Measurements from ENCODE around the gene DCDC2. TPM values are rescaled to one million over a fixed set of nuclear protein-coding genes. Genes with fewer than 3 reads are reported as not detected.

The DCDC2 gene
- total RNA-seq, 1 experiment from 2014 or later, result 45.1 TPM

GRCh38 chr6:24197892-24198291 lies 160.0 kb downstream of the DCDC2 start:
- Histone ChIP-seq H3K27me3 (replicated peaks; ENCODE audit: insufficient read depth, low read depth, low read length, poor library complexity) (no peaks in the 10 kb centered on the region), H3K4me1 (ENCODE audit: insufficient read depth, low read length, poor library complexity, severe bottlenecking) (no peaks in the 10 kb centered on the region), H3K36me3 (ENCODE audit: insufficient read depth, low read length, poor library complexity, severe bottlenecking) (no peaks in the 10 kb centered on the region), H3K4me3 (ENCODE audit: low read depth, low read length, poor library complexity, severe bottlenecking) (no peak overlapping the region), H3K9me3 (ENCODE audit: low read depth, low read length, poor library complexity, severe bottlenecking) (no peaks in the 10 kb centered on the region), H3K27ac (ENCODE audit: low read depth, low read length, poor library complexity, severe bottlenecking) (no peak overlapping the region)
- intact Hi-C loops (cut with micrococcal nuclease; ENCODE audit: unreplicated experiment), result no loop called here
- BruUV-seq (replicated peaks), result no TSS peak
- ChIA-PET POLR2A (ENCODE audit: low non-redundant PET) (no interaction called here), CTCF (no interaction called here)
- no peak for DNase-seq (ENCODE audit: low spot score)
- no peak for TF ChIP-seq EZH2 (IDR thresholded peaks at IDR 0.05; ENCODE audit: borderline replicate concordance, low read depth, low read length, poor library complexity, severe bottlenecking)
- no peak for TF ChIP-seq CTCF (conservative IDR thresholded peaks at IDR 0.05; ENCODE audit: low read depth, low read length)

GRCh38 chr6:24195836-24196597 lies 161.8 kb downstream of the DCDC2 start:
- intact Hi-C loops (cut with micrococcal nuclease; ENCODE audit: unreplicated experiment), result no loop called here
- BruUV-seq (replicated peaks), result no TSS peak
- H3K4me3 ChIP-seq (ENCODE audit: low read depth, low read length, poor library complexity, severe bottlenecking), result no peak overlapping the region

GRCh38 chr6:24194978-24195700 lies 162.7 kb downstream of the DCDC2 start:
- Histone ChIP-seq H3K4me1 (ENCODE audit: insufficient read depth, low read length, poor library complexity, severe bottlenecking) (no peaks in the 10 kb centered on the region), H3K9me3 (ENCODE audit: low read depth, low read length, poor library complexity, severe bottlenecking) (no peaks in the 10 kb centered on the region), H3K4me3 (ENCODE audit: low read depth, low read length, poor library complexity, severe bottlenecking) (no peak overlapping the region), H3K27me3 (replicated peaks; ENCODE audit: insufficient read depth, low read depth, low read length, poor library complexity) (no peaks in the 10 kb centered on the region), H3K27ac (ENCODE audit: low read depth, low read length, poor library complexity, severe bottlenecking) (no peak overlapping the region), H3K36me3 (ENCODE audit: insufficient read depth, low read length, poor library complexity, severe bottlenecking) (no peaks in the 10 kb centered on the region)
- no peak for TF ChIP-seq CTCF (conservative IDR thresholded peaks at IDR 0.05; ENCODE audit: low read depth, low read length)
- no peak for TF ChIP-seq EZH2 (IDR thresholded peaks at IDR 0.05; ENCODE audit: borderline replicate concordance, low read depth, low read length, poor library complexity, severe bottlenecking)
- CTCF ChIA-PET, result no interaction called here
- intact Hi-C loops (cut with micrococcal nuclease; ENCODE audit: unreplicated experiment), result no loop called here
- POLR2A ChIA-PET (ENCODE audit: low non-redundant PET), result no interaction called here
- DNase-seq (ENCODE audit: low spot score), result no peak
- no TSS peak for BruUV-seq (replicated peaks)

More at GRCh38 chr6:24195836-24196597, 161.8 kb downstream of the DCDC2 start:
- Histone ChIP-seq H3K4me1 (ENCODE audit: insufficient read depth, low read length, poor library complexity, severe bottlenecking) (no peaks in the 10 kb centered on the region), H3K27me3 (replicated peaks; ENCODE audit: insufficient read depth, low read depth, low read length, poor library complexity) (no peaks in the 10 kb centered on the region), H3K36me3 (ENCODE audit: insufficient read depth, low read length, poor library complexity, severe bottlenecking) (no peaks in the 10 kb centered on the region), H3K9me3 (ENCODE audit: low read depth, low read length, poor library complexity, severe bottlenecking) (no peaks in the 10 kb centered on the region), H3K27ac (ENCODE audit: low read depth, low read length, poor library complexity, severe bottlenecking) (no peak overlapping the region)
- TF ChIP-seq EZH2 (IDR thresholded peaks at IDR 0.05; ENCODE audit: borderline replicate concordance, low read depth, low read length, poor library complexity, severe bottlenecking) (no peak), CTCF (conservative IDR thresholded peaks at IDR 0.05; ENCODE audit: low read depth, low read length) (no peak)
- ChIA-PET CTCF (no interaction called here), POLR2A (ENCODE audit: low non-redundant PET) (no interaction called here)
- DNase-seq (ENCODE audit: low spot score), result no peak
